GM10847 (cell line): ENCODE measurements around the gene SEC16A.

Experiments used
- POLR2A ChIP-seq: IDR thresholded peaks from 2 replicates; pipeline ENCODE4 v1.6.1; 2011; ENCODE audit not compliant: insufficient read length; ENCODE audit errors: extremely low read depth

SEC16A gene

DNA sequence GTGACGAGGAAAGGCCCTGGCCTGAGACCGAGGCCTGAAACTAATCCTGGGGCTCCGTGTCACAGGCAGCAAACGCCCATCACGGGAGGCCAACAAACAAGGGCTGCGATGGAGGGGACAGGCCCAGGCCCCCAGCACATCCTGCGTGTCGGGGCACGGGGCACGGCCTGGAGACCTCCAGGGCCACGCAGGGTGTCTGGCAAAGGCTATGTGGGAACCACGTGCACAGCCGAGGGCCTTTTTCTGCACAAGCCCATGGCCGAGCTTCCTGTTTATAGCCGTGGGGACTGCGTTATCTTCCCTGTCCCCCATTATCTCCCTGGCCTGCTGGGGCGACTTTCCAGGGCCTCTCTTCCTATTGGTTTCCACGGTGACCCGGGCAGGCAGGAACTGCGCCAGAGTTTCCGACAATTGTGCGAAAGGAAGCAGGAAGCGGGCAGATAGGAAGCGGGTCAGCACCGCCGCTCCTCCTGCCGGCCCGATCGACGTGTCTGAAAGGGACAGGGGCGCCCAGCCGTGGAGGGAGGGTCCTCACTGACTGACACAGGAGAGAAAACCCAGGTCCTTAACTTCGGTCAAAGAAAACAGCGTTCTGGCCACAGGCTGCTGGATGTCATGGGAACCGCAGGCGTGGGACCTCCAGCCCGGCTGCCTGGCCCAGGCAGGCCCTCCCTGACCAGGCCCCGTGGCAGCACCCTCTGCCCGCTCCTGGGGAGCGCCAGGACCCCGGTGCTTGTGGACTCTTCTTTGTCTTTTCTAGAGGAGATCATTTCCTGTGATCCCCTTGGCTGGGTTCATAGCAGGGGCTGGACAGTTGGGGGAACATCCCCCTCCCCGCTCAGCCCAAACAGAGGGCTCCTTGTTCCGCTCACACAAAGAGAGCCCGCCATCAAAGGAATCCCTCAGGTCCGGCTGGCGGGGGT lies 29.1 kb upstream of the SEC16A start:
- no peak for TF ChIP-seq POLR2A

DNA sequence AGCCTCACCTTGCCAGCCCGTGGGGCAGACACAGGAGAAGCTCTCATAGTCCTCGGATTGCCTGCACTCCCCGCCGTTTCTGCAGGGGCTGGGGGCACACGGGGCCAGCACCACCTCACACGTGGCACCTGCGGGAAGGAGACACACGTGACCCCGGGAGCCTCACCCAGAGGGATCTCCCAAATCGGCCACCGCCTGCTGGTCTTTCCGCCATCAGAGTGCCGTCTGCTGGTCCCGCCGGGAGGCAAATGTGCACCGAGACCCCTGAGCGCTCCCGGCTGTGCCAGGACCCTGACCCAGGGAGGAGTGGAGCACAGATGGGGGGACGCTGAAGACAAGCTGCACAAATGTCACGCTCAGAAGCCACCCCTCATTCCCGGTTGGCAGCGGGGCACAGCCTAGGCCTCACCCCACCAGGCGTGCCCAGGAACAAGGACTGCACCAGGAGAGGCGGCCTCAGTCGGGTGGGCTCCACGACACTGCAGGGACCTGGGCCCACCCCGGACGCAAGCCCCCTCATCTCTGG lies 28.4 kb upstream of the SEC16A start:
- no peak for TF ChIP-seq POLR2A

DNA sequence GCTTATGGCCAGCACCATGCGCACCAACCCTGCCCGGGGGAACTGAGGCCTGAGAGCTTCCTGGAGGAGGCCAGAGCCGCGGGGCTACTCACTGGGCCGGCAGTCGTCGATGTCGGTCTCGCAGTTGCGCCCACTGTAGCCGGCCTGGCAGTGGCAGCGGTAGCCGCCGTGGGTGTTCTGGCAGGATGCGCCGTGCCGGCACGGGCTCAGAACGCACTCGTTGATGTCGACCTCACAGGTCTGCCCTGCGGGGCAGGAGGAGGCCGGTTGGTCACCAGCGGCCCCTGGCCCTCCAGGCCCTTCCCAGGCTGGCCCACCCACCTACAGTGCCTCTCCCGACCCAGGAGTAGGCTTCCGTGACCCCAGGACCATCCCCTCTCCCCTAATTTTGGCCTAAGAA lies 27.7 kb upstream of the SEC16A start:
- no peak for TF ChIP-seq POLR2A

- TF ChIP-seq POLR2A = no peak
These were observed 26.7 kb upstream of the SEC16A start for GRCh38 chr9:136509549-136509948.

DNA sequence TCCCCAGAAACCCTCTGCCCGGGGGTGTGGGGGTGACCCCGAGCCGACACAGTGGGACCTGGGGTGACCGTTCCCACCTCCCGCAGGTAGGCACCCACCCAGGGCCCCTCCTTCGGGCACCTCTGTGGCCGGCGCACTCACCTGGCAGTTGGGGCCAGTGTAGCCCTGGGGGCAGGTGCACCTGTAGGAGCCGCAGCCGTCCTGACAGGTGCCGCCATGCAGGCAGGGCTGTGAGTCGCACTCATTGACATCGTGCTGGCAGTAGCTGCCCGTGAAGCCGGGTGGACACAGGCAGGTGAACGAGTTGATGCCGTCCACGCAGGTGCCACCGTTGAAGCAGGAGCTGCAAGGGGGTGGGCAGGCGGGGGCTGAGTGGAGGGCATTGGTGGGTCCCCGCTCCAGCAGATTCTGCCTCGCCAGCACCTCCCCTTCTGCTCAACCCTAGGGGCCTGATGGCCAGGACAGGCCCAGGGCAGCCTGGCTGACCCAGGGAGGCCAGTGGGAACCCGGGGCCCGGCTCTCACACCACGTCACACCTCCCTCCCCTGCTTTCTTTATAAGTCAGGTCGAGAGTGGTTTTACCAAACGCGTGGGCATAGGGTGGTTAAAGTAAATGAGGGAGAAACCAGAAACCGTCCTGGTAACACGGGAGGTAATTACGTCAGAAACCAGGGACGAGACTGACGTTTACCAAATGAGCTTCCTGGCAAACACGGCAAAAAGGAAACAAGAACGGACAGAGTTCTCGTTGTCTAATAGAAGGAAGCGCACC lies 26.1 kb upstream of the SEC16A start:
- no peak for TF ChIP-seq POLR2A

GRCh38 chr9:136507992-136508375 lies 25.1 kb upstream of the SEC16A start:
- no peak for TF ChIP-seq POLR2A

GRCh38 chr9:136507221-136507991 lies 24.6 kb upstream of the SEC16A start:
- TF ChIP-seq POLR2A = no peak

DNA sequence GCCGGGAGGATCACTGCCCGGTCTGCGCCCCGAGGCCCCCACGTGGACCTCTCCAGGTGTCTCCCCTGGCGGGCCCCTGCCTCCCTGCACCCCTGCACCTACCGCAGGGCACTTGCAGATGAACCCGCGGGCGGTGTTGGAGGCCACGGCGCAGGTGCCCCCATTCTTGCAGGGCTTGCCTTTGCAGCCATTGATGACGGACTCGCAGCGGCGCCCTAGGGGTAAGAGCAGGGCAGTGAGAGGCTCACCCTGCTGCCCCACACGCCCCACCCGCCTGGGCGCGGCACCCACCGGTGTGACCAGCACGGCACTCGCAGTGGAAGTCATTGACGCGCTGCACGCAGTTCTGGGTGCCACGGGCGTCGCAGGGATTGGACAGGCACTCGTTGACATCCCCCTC lies 23.6 kb upstream of the SEC16A start:
- TF ChIP-seq POLR2A = no peak

DNA sequence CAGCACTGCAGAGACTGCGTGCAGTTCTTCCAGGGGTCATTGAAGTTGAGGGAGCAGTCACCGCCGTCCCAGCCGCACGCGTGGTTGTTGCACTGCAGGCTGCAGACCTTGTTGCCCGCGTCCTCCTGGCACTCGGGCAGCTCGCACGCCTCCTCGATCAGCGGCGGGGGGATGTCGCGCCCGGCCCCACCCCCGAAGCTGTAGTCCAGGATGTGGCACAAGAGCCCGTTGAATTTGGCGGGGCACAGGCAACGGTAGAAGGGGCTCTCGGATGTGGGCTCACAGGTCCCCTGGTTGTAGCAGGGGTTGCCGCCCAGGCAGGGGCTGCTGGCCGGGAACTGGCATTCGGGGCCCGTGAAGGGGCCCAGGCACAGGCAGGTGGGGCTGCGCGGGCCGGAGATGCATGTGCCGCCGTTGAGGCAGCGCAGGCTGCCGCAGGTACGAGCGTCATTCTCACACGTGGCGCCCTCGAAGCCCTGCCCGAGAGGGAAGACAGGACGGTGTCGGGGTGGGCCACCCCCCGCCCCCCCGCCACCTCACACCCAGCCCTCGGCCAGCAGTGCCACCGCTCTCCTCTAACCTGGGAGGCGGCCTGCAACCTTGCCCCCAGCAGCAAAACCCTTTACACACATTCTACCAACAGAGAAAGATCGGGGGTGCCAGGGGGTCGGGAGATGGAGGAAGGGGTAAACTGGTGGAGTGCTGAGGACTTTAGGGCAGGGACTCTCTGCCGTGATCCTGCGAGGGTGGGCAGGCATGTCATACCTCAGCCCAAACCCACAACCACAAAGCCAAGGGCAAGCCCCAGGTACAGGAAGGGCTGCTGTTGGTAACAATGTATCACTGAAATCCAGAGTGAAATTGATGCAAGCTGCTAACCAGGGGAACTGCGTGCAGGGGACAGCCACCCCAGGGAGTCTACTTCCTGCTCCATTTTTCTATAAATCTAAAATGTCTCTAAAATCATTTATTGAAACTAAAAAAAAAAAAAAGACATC lies 22.9 kb upstream of the SEC16A start:
- no peak for TF ChIP-seq POLR2A

GRCh38 chr9:136504512-136505348 lies 21.9 kb upstream of the SEC16A start:
- TF ChIP-seq POLR2A = no peak

GRCh38 chr9:136502940-136503550 lies 20.2 kb upstream of the SEC16A start:
- TF ChIP-seq POLR2A = no peak

GRCh38 chr9:136502196-136502595 lies 19.4 kb upstream of the SEC16A start:
- no peak for TF ChIP-seq POLR2A

DNA sequence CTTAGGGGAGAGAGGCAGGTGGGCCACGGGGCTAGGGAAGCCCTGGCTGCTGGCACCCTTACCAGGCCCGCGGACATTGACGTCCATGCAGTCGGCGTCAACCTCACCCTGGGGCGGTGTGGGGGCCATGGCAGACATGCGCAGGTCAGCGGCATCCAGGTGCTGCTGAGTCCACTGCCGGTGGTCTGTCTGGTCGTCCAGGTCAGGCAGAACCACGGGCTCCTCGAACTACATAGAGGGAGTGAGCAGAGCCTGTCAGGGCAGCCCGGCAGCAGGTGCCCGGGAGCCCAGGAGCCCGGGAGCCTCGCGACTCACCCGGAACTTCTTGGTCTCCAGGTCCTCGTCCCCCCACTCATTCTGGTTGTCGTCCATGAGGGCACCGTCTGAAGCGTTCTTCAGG lies 18.8 kb upstream of the SEC16A start:
- TF ChIP-seq POLR2A = no peak
